Esophagus muscularis mucosa (tissue), 3 donors: ENCODE results near the gene NME5.

Experiments
- CTCF ChIP-seq, 3 experiments: fragments of 200-600 bp in 2 of 3; fragments of 450-650 bp in 1 of 3; sonication (generic) in 2 of 3; IDR thresholded peaks; one replicate each; pipeline ENCODE4 v1.5.1; 2017 to 2019; ENCODE audit warnings: antibody characterized with exemption in 3 of 3, mild to moderate bottlenecking in 2 of 3, moderate library complexity in 1 of 3
- POLR2AphosphoS5 ChIP-seq, 2 donors: sonication (generic); formaldehyde crosslinking; IDR thresholded peaks; one replicate each; pipeline ENCODE4 v1.6.1; 2017; ENCODE audit warnings: antibody characterized with exemption in 2 of 2

- TF ChIP-seq CTCF (IDR thresholded peaks at IDR 0.05) (no peak), POLR2AphosphoS5 (IDR thresholded peaks at IDR 0.05) (no peak)
Observed at GRCh38 chr5:138107213-138107612, 32.0 kb downstream of the NME5 start.
